SH-SY5Y (cell line): ENCODE measurements around the gene IPO5.

Experiments
- GATA2 ChIP-seq: IDR thresholded peaks from 2 replicates; pipeline ENCODE4 v1.6.1; 2011; ENCODE audit warnings: mild to moderate bottlenecking, low read depth, low read length
- GATA3 ChIP-seq: IDR thresholded peaks from 2 replicates; pipeline ENCODE4 v1.6.1; 2011; ENCODE audit warnings: low read depth, mild to moderate bottlenecking, low read length, moderate library complexity

- no peak for TF ChIP-seq GATA2
- TF ChIP-seq GATA3, result no peak
Observed at GRCh38 chr13:98056839-98057410, 103.5 kb downstream of the IPO5 start.
